DLD1 (cell line): ENCODE results near the gene MIEN1.
"Not testable (repeated sequence)": the region's sequence is repeated elsewhere in the genome, so short reads cannot be mapped to it uniquely, and the experiment has no call there.

Experiments
- in situ Hi-C: cut with HindIII; loops from 2 replicates; pipeline ENCODE4 v1.10.0; 2017; ENCODE audit warnings: low sequenced_read_pairs

The MIEN1 gene

GRCh38 chr17:39756380-39757079 lies 26.2 kb upstream of the MIEN1 start:
- in situ Hi-C loops, result no loop called here

DNA sequence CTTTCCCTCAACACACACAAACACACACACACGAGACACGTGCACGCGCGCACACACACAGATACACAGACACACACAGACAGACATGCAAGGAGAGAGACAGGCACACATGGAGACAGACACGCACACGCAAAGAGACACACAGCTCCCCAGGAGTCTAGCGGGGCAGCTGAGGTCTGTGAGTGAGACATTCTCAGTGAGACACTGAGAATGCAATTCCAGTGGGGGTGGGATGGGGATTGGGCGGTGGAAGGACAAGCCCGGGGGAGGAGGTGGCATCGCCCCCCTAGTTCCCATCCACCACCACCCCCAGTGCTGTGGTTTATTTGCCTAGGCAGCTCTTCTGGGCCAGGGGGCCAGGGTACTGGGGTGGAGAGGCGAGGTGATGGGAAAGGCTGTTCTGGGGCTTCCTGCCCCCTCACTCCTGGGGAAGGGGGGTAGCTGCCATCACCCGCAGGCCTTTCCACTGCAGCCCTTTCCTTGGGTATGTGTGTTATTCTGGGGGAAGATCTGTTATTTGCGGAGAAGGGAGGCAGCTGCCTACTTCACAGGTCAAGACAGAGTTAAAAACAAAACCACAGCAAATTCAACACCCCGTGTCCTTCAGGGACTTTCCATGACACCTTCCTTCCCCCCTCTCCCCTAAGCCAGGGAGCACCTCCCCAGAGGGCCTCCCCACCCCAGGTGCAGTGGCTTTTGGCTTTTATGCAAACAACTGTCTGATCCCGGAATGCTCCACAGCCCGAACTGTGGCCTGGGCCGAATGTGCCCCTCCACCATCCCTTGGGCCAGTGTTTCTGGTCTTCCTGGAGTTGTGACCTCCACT lies 25.4 kb upstream of the MIEN1 start:
- in situ Hi-C loops, result no loop called here

GRCh38 chr17:39754958-39755553 lies 24.7 kb upstream of the MIEN1 start:
- in situ Hi-C loops, result no loop called here

DNA sequence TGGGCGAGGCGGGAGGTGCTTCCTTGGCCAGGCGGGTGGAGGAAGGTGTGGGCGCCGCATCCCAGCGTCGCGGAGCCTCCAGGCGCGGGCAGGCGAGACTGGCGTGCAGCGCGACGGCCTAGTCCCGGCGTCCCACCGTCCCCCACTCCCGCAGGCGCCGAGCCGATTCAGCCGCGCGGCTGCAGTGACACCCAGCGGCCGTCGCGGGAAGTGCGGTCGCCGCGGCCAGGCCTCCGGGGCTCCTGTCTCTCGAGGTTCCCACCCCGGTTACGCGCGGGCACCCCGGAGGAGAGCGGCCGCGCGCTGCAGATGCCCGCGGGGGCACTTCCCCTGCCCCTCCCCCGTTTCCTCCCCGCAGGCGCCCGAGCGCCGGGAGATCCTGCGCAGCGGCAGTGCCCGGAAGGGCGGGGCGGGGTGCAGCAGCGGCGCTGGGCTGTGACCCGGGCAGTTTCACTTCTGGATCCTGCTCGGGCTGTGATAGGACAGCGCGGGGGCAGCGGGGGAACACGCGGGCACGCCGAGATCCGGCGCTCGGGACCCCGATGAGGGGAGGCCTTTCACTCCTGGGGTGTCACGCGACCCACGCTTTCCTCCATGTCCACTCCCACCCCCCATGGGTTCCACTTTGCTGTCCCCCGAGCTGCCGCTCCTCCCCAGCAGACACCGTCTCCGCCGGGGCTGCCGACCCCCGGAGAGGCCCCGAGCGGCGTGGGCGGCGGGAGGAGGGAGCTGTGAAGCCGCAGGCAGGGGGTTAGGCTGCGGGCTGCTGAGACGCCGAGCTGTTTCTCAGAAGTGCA lies 24.0 kb upstream of the MIEN1 start:
- in situ Hi-C loops, result no loop called here

DNA sequence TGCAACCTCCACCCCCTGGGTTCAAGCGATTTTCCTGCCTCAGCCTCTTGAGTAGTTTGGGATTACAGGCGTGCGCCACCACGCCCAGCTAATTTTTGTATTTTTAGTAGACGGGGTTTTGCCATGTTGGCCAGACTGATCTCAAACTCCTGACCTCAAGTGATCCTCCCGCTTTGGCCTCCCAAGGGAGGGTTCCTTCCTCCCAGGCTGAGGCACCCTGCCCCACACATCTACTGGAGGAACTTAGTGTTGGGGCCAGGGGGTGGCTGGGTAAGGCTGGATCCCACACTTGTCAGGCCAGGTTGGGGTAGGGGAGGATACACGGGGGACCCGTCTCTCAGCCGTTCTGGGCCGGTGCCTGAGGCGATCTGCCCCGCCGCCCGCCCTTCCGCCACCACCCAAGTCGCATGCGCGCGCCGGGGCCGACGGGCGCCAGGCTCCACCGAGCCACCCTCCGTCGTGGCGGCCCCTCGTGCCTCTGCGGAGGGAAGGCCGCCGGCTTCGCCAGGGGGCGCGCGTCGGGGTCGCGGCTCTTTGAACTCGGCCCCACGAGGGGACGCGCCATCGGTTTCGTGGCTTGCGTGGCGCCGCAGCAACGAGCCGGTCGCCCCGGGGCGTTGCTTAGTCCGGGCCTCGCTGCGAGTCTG lies 23.3 kb upstream of the MIEN1 start:
- in situ Hi-C loops, result no loop called here

- in situ Hi-C loops, result no loop called here
Measured at GRCh38 chr17:39752241-39752881, 22.0 kb upstream of the MIEN1 start.

- in situ Hi-C loops, result no loop called here
Measured at GRCh38 chr17:39751637-39752036, 21.3 kb upstream of the MIEN1 start.

- in situ Hi-C loops, result no loop called here
Measured at GRCh38 chr17:39751016-39751543, 20.7 kb upstream of the MIEN1 start.

- in situ Hi-C loops, result no loop called here
Measured at GRCh38 chr17:39750131-39751015, 20.0 kb upstream of the MIEN1 start.

DNA sequence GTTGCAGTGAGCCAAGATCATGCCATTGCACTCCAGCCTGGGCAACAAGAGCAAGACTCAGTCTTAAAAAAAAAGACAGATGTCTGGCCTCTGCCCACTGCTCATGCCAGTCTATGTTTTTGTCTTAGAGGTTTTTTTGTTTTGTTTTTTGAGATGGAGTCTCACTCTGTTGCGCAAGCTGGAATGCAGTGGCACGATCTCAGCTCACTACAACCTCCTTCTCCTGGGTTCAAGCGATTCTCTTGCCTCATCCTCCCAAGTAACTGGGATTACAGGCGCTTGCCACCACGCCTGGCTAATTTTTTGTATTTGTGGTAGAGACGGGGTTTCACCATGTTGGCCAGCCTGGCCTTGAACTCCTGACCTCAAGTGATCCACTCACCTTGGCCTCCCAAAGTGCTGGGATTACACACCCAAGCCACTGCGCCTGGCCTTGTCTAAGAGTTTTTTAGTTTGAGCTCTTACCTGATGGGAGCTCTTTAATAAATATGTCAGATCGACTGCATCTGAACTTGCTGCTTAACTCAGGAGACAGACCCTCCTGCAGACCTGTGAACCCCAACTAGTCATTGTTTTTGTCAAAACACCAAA lies 18.2 kb upstream of the MIEN1 start:
- in situ Hi-C loops, result not testable (repeated sequence)

DNA sequence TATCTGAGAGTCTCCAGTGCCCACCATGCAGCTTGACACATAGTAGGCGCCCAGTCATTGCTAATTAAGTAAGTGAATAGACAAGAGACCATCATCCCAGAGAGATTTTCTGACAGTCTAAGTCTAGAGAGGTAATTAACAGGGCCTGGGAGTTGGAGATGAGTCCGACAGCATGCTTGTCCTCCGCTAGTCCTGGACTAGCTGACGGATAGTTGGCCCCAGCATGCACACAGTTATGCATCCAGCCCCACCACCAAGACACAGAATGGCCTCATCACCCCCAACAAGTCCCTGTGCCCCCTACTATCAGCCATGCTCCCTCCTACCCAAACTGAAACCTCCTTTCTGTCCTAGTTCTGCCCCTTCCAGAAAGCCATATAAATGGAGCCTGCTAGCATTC lies 17.4 kb upstream of the MIEN1 start:
- in situ Hi-C loops, result no loop called here

DNA sequence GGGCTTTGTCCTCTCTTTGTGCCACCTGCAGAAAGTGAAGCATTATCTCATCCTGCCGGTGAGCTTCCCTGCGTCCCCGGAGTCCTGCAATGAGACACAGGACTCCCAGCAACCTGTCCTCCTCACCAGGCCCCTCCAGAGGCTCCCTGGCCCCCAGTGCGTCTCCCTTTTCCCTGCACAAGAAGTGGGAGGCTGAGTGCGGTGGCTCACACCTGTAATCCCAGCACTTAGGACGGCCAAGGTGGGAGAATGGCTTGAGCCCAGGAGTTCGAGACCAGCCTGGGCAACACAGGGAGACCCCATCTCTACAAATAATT lies 15.8 kb upstream of the MIEN1 start:
- in situ Hi-C loops, result no loop called here

DNA sequence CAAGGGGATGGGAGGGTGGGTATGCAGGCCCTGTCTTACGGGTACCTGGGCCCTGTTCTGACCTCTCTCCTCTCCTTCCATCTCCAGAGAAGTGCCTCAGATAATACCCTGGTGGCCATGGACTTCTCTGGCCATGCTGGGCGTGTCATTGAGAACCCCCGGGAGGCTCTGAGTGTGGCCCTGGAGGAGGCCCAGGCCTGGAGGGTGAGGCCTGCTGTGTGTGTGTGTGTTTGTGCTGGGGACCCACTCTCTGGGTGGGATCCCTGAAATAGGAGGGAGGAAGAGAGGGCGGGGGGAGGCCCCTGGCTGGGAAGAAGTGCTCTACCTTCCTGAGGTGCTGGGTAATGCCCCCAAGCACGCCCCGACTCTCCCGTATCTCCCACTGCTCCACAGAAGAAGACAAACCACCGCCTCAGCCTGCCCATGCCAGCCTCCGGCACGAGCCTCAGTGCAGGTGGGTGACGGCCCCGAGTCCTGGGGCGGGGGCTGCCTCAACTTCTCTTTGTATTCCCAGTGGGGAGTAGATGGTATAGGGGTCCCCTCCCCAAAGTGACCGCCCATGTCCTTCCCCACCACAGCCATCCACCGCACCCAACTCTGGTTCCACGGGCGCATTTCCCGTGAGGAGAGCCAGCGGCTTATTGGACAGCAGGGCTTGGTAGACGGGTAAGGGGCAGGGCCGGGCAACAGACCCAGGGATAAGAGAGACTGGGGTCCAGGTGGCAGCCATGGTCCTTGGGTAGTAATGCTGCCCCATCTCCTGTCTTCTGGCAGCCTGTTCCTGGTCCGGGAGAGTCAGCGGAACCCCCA lies 15.2 kb upstream of the MIEN1 start:
- in situ Hi-C loops, result no loop called here

DNA sequence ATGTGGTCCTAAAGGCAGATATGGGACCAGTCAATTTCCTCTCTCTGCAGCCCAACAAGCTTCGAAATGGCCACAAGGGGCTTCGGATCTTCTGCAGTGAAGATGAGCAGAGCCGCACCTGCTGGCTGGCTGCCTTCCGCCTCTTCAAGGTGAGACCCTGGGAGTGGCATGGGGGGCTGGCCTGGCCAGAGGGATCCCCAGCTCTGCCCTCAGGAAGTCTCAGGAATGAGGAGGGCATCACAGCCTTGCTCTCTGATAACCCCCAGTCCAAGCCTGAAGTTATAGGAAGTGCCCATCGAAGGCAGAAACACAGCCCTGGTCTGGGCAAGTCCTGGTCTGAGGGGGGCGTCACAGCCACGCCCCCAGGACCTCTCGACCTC lies 14.5 kb upstream of the MIEN1 start:
- in situ Hi-C loops, result no loop called here

- in situ Hi-C loops, result no loop called here
Measured at GRCh38 chr17:39744075-39744835, 13.9 kb upstream of the MIEN1 start.

DNA sequence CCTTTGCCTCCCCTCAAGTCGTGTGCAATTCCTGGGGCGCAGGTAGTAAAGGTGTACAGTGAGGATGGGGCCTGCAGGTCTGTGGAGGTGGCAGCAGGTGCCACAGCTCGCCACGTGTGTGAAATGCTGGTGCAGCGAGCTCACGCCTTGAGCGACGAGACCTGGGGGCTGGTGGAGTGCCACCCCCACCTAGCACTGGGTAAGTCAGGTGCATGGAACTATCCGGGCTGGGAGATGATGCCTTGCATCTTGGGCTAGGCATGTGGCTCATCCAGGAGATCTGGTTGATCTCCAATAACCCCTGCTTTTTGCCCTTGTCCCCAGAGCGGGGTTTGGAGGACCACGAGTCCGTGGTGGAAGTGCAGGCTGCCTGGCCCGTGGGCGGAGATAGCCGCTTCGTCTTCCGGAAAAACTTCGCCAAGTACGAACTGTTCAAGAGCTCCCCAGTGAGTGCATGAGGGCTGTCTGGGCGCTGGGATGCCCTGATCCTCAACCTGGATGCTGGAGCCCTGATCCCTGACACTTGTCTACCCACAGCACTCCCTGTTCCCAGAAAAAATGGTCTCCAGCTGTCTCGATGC lies 12.6 kb upstream of the MIEN1 start:
- in situ Hi-C loops, result no loop called here
